Heart left ventricle (tissue), 13 donors: ENCODE results near the gene CEP70.

ENCODE experiments used
- POLR2A ChIP-seq, 2 donors: fragments of 450-650 bp; IDR thresholded peaks; one replicate each; pipeline ENCODE4 v1.6.1; 2017; ENCODE audit warnings: antibody characterized with exemption in 2 of 2, mild to moderate bottlenecking in 2 of 2, moderate library complexity in 2 of 2
- TF ChIP-seq, protein P1 (sequence below), 12 donors: fragments of 200-600 bp; sonication (generic) in 4 of 12; IDR thresholded peaks; one replicate each; pipeline versions ENCODE4 v1.5.0 to v1.8.0; 2018 to 2022; ENCODE audit warnings: antibody characterized with exemption in 12 of 12, mild to moderate bottlenecking in 5 of 12
- donor health status: ischemic (EF 13 %, LVEDD 7.1; RV severe dilation, severe dysfunction).
- donor health status: DM: no; HTN: yes; CAD: no.
- donor health status: DM: no; HTN: no; CAD: no.
- donor health status: ischemic (EF 25% LVEDD 6.9; RV normal size, moderate dysfunction).
- donor health status: ischemic (EF 25% LVEDD 5.7; RV mildly dilated, moderate dysfunction).
- donor health status: ischemic (EF 35%, LVEDD 5.7; RV mildly dilated, moderate dysfunction).
- donor health status: nonischemic (EF 11% LVEDD 7.7; RV severe dilation, severe dysfunction).
- donor health status: DM: yes; HTN: yes; CAD: no.
- donor health status: PGD.
- donor health status: ischemic (EF 29% LVEDD 5.4; RV normal size, mild dysfunction).
- donor health status: nonischemic (EF 23%, LVEDD 6.1; RV moderate dilation, normal function).

DNA sequence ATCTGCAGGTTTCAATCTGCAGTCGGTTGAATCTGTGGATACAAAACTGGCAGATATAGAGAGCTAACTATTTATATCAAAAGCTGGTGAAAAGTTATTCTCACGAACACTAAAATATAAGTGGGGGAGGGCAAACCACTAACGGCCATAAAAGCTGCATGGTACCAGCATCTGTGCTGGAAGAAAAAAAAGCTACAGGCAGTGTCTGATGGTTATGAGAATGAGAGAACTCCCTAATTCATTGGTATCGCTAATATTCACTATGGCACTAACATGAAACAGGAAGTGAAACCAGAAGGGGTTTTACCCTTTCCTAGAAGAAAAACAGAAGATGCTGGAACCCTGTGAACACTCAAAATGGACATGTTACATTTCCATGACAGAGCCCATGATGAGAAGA is 15.9 kb downstream of the CEP70 start:
- TF ChIP-seq, protein P1, sequence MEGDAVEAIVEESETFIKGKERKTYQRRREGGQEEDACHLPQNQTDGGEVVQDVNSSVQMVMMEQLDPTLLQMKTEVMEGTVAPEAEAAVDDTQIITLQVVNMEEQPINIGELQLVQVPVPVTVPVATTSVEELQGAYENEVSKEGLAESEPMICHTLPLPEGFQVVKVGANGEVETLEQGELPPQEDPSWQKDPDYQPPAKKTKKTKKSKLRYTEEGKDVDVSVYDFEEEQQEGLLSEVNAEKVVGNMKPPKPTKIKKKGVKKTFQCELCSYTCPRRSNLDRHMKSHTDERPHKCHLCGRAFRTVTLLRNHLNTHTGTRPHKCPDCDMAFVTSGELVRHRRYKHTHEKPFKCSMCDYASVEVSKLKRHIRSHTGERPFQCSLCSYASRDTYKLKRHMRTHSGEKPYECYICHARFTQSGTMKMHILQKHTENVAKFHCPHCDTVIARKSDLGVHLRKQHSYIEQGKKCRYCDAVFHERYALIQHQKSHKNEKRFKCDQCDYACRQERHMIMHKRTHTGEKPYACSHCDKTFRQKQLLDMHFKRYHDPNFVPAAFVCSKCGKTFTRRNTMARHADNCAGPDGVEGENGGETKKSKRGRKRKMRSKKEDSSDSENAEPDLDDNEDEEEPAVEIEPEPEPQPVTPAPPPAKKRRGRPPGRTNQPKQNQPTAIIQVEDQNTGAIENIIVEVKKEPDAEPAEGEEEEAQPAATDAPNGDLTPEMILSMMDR (IDR thresholded peaks at IDR 0.05): no peak
- no peak for TF ChIP-seq POLR2A (IDR thresholded peaks at IDR 0.05)
